ENCODE measurements around the gene APOC1. TPM values are rescaled to one million over a fixed set of nuclear protein-coding genes. Genes with fewer than 3 reads are reported as not detected.
A peak's percentile ranks its signal among the peaks of the same experiment; 100 is the strongest.
"Not testable (repeated sequence)": the region's sequence is repeated elsewhere in the genome, so short reads cannot be mapped to it uniquely, and the experiment has no call there.

The APOC1 gene
- total RNA-seq, 1 donor from 2014 or later = 1.8 TPM

GRCh38 chr19:44889830-44890365 lies 24.5 kb upstream of the APOC1 start:
- DNase-seq (ENCODE audit: low read depth in 2 of 2) = no peak

GRCh38 chr19:44890366-44891015 lies 23.9 kb upstream of the APOC1 start:
- peak; percentile 100 for DNase-seq (ENCODE audit: low read depth in 2 of 2)

GRCh38 chr19:44891016-44891882 lies 23.2 kb upstream of the APOC1 start, which contains the start of gene TOMM40:
Gene TOMM40, plus strand, starts transcription at chr19:44891254. Its CDS starts 162 bp downstream, at chr19:44891416.
- no peak for DNase-seq (ENCODE audit: low read depth in 2 of 2)

DNA sequence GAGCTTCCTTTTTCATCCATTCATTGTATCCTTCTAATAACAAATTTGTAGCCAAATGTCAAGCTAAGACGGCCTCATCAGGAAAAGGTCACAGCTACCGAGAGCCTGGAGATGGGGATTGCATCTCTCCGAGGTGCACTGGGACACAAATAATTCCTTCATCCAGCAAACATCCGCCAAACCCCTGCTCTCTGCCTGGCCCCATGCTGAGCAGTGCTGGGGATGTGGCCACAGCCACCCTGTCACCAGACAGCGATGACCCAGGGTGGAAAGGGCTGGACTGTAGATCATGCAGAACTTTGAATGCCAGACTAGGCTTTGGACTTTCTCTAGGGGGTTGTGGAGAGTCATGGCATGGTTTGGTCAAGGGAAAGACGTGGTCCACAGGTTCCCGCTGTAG lies 21.5 kb upstream of the APOC1 start:
- DNase-seq (ENCODE audit: low read depth in 2 of 2) = no peak

DNA sequence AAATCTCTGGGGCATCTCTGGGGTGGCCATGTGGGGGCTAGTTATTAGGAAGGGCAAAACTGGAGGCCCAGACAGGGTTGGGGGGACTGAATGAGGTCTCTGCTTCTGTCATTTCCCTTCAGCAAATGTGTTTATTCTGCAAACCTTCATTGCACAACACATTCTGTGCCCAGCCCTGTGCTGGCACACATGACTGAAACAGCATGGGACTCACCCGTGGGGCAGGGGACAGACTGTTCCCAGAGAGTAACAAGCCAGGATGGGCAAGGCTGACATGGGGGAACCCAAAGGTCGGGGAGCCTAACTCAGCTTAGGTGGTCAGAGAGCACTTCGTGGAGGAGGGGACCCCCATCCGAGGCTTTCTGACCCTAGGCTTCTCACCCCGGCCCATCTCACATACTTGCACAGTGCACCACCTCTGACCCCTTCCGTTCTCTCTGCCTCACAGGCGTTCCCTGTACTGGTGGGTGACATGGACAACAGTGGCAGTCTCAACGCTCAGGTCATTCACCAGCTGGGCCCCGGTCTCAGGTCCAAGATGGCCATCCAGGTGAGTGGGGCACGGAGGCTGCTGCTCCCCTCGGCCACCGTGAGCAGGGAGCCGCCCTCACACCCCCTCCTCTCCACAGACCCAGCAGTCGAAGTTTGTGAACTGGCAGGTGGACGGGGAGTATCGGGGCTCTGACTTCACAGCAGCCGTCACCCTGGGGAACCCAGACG lies 20.9 kb upstream of the APOC1 start:
- no peak for DNase-seq (ENCODE audit: low read depth in 2 of 2)

DNA sequence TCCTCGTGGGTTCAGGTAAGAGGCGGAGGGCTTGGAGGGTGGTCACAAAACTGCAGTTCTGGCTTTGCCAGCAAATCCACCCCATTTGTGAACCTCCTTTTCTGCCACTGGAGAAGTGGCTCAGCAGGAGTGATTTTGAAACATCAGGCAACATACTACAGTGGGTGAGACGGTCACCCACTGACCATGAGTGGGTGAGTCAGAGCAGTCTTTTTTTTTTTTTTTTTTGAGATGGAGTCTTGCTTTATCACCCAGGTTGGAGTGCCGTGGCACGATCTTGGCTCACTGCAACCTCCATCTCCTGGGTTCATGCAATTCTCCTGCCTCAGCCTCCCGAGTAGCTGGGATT lies 20.4 kb upstream of the APOC1 start:
- no peak for DNase-seq (ENCODE audit: low read depth in 2 of 2)

- no peak for DNase-seq (ENCODE audit: low read depth in 2 of 2)
Measured at GRCh38 chr19:44894946-44895345, 19.5 kb upstream of the APOC1 start.

DNA sequence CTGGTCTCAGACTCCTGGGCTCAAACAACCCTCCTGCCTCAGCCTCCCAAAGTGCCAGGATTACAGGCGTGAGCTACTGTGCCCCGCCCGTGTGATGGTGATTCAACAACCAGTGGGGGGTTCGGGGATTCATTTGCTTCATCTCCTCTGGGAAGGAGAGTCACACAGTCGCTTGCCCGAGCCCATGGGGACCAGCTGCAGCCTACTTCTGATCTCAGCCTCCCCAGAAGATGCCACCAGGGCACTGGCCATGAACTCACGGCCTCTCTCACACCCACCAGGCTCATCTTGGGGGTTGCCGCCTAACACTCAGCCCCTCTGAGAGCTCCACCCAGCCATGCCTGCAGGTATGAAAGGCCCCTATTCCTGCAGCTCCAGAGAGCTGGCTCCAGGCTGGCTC lies 16.6 kb upstream of the APOC1 start:
- no peak for DNase-seq (ENCODE audit: low read depth in 2 of 2)

GRCh38 chr19:44900328-44901244 lies 13.8 kb upstream of the APOC1 start:
- no peak for DNase-seq (ENCODE audit: low read depth in 2 of 2)

- no peak for DNase-seq (ENCODE audit: low read depth in 2 of 2)
Measured at GRCh38 chr19:44903216-44903601, 11.2 kb upstream of the APOC1 start.

- peak in 1 of 2 donors; percentile 49 for DNase-seq (ENCODE audit: low read depth in 2 of 2)
Measured at GRCh38 chr19:44903602-44904425, 10.6 kb upstream of the APOC1 start.

DNA sequence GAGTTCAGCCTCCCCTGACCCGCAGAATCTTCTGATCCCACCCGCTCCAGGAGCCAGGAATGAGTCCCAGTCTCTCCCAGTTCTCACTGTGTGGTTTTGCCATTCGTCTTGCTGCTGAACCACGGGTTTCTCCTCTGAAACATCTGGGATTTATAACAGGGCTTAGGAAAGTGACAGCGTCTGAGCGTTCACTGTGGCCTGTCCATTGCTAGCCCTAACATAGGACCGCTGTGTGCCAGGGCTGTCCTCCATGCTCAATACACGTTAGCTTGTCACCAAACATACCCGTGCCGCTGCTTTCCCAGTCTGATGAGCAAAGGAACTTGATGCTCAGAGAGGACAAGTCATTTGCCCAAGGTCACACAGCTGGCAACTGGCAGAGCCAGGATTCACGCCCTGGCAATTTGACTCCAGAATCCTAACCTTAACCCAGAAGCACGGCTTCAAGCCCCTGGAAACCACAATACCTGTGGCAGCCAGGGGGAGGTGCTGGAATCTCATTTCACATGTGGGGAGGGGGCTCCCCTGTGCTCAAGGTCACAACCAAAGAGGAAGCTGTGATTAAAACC lies 9.9 kb upstream of the APOC1 start:
- DNase-seq (ENCODE audit: low read depth in 2 of 2) = no peak

DNA sequence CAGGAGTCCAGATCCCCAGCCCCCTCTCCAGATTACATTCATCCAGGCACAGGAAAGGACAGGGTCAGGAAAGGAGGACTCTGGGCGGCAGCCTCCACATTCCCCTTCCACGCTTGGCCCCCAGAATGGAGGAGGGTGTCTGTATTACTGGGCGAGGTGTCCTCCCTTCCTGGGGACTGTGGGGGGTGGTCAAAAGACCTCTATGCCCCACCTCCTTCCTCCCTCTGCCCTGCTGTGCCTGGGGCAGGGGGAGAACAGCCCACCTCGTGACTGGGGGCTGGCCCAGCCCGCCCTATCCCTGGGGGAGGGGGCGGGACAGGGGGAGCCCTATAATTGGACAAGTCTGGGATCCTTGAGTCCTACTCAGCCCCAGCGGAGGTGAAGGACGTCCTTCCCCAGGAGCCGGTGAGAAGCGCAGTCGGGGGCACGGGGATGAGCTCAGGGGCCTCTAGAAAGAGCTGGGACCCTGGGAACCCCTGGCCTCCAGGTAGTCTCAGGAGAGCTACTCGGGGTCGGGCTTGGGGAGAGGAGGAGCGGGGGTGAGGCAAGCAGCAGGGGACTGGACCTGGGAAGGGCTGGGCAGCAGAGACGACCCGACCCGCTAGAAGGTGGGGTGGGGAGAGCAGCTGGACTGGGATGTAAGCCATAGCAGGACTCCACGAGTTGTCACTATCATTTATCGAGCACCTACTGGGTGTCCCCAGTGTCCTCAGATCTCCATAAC lies 8.8 kb upstream of the APOC1 start, which contains the start of gene APOE:
TSS of gene APOE (plus strand) at position 360 of the 724 bp plus-strand sequence. CDS start 829 bp downstream, outside the sequence.
- no peak for DNase-seq (ENCODE audit: low read depth in 2 of 2)

DNA sequence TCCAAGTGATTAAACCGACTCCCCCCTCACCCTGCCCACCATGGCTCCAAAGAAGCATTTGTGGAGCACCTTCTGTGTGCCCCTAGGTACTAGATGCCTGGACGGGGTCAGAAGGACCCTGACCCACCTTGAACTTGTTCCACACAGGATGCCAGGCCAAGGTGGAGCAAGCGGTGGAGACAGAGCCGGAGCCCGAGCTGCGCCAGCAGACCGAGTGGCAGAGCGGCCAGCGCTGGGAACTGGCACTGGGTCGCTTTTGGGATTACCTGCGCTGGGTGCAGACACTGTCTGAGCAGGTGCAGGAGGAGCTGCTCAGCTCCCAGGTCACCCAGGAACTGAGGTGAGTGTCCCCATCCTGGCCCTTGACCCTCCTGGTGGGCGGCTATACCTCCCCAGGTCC lies 6.8 kb upstream of the APOC1 start:
- no peak for DNase-seq (ENCODE audit: low read depth in 2 of 2)

DNA sequence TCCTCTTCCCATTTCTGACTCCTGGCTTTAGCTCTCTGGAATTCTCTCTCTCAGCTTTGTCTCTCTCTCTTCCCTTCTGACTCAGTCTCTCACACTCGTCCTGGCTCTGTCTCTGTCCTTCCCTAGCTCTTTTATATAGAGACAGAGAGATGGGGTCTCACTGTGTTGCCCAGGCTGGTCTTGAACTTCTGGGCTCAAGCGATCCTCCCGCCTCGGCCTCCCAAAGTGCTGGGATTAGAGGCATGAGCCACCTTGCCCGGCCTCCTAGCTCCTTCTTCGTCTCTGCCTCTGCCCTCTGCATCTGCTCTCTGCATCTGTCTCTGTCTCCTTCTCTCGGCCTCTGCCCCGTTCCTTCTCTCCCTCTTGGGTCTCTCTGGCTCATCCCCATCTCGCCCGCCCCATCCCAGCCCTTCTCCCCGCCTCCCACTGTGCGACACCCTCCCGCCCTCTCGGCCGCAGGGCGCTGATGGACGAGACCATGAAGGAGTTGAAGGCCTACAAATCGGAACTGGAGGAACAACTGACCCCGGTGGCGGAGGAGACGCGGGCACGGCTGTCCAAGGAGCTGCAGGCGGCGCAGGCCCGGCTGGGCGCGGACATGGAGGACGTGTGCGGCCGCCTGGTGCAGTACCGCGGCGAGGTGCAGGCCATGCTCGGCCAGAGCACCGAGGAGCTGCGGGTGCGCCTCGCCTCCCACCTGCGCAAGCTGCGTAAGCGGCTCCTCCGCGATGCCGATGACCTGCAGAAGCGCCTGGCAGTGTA lies 6.2 kb upstream of the APOC1 start:
- DNase-seq (ENCODE audit: low read depth in 2 of 2) = no peak

GRCh38 chr19:44908836-44909261 lies 5.6 kb upstream of the APOC1 start:
- DNase-seq (ENCODE audit: low read depth in 2 of 2) = no peak

GRCh38 chr19:44909775-44910174 lies 4.6 kb upstream of the APOC1 start:
- no peak for DNase-seq (ENCODE audit: low read depth in 2 of 2)

- not testable (repeated sequence) for DNase-seq (ENCODE audit: low read depth in 2 of 2)
Measured at GRCh38 chr19:44911896-44912295, 2.5 kb upstream of the APOC1 start.
